GM21447 (cell line): ENCODE measurements around the gene STUM.

Experiments
- ATAC-seq: cut with Tn5 transposase; IDR thresholded peaks from one replicate; pipeline ENCODE4 v1.9.1; 2021; ENCODE audit not compliant: unreplicated experiment

STUM gene

GRCh38 chr1:226533220-226533619, 15.3 kb upstream of the STUM start:
- no peak for ATAC-seq

- ATAC-seq = no peak
These were observed 14.5 kb upstream of the STUM start for GRCh38 chr1:226534098-226534497.

GRCh38 chr1:226534645-226535044, 13.9 kb upstream of the STUM start:
- ATAC-seq = no peak

GRCh38 chr1:226535666-226536065, 12.9 kb upstream of the STUM start:
- ATAC-seq = no peak

GRCh38 chr1:226541231-226541630, 7.3 kb upstream of the STUM start:
- ATAC-seq = no peak

GRCh38 chr1:226541631-226542622, 6.6 kb upstream of the STUM start:
- ATAC-seq = no peak

GRCh38 chr1:226542623-226543103, 5.9 kb upstream of the STUM start:
- ATAC-seq = no peak

GRCh38 chr1:226545836-226546596, 2.5 kb upstream of the STUM start:
- ATAC-seq = no peak

GRCh38 chr1:226546926-226547325, 1.6 kb upstream of the STUM start:
- no peak for ATAC-seq

GRCh38 chr1:226547754-226548191, 791 bp upstream of the STUM start:
- ATAC-seq = no peak

- no peak for ATAC-seq
These were observed 751 bp downstream of the STUM start for GRCh38 chr1:226549094-226549936.

GRCh38 chr1:226549937-226550671, 1.5 kb downstream of the STUM start:
- no peak for ATAC-seq

- ATAC-seq = no peak
These were observed 2.1 kb downstream of the STUM start for GRCh38 chr1:226550672-226551041.

GRCh38 chr1:226551299-226551698, 2.7 kb downstream of the STUM start:
- no peak for ATAC-seq

GRCh38 chr1:226552061-226552460, 3.5 kb downstream of the STUM start:
- no peak for ATAC-seq

- ATAC-seq = no peak
These were observed 4.8 kb downstream of the STUM start for GRCh38 chr1:226553266-226553923.

- ATAC-seq = no peak
These were observed 5.3 kb downstream of the STUM start for GRCh38 chr1:226553924-226554282.

GRCh38 chr1:226555092-226555491, 6.5 kb downstream of the STUM start:
- no peak for ATAC-seq

- ATAC-seq = no peak
These were observed 8.9 kb downstream of the STUM start for GRCh38 chr1:226557424-226557823.
